H54 (cell line): ENCODE measurements around the gene PYGL.
"Not testable (repeated sequence)": the region's sequence is repeated elsewhere in the genome, so short reads cannot be mapped to it uniquely, and the experiment has no call there.

ENCODE experiments used
- DNase-seq: peaks from one replicate; pipeline ENCODE4 v3.0.0; 2011; ENCODE audit warnings: low spot score, mixed read lengths; ENCODE audit not compliant: insufficient read length
- FAIRE-seq: peaks from 3 replicates; lab custom pipeline; 2011; peaks lifted over from hg19 to GRCh38; lab: Jason Lieb, UNC
- POLR2A ChIP-seq: IDR thresholded peaks from 2 replicates; pipeline ENCODE4 v1.6.1; 2011; ENCODE audit warnings: low read depth, mild to moderate bottlenecking, low read length

The PYGL gene

DNA sequence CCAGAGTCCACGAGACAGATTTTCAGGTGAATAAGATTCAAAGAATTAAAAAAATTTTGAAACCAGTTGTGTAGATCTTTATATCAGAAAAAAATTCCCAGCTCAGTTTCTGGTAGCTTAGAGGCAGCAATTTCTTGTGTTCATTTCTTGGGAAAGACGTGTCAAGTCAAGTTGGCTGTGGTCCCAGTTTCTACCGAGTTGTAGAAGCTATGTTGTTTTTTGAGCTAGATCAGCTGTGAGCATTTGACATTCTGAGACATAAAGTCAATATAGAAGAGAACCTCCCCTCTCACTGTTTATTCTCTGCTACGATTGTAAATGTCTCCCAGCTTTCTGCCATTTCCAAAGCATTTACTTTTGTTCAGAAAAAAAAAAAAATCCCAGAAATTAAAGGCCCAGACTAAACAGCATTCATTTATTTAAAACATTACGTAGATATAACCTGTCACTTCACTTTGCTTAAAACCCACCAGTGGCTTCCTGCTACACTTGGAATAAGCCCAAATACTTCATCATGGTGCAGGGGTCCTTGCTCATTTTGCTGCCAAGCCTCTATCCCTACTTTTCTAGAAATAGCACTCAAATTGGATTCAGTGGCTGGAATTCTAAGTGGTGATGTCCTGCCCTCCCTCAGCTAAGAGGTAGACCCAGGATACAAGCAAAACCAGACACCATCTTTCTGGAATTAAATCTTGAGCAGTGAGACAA is 20.6 kb upstream of the PYGL start:
- peak; percentile 14 for DNase-seq

DNA sequence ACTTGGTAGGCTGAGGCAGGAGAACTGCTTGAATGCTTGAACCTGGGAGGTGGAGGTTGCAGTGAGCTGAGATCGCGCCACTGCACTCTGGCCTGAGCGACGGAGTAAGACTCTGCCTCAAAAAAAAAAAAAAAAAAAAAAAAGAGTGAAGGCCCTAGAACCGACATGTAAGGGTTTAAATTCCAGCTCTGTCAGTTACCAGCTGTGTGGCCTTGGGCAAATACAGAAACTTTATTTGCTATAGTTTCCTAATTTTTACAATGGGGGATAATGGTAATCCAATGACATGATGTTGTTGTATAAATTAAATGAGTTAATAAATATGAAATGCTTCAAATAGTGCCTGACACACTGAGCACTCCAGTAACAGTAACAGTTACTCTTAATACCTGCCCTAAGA is 19.6 kb upstream of the PYGL start:
- FAIRE-seq (no peak), DNase-seq (no peak)
- no peak for TF ChIP-seq POLR2A

More for the DNA sequence above, 20.6 kb upstream of the PYGL start:
- peak; percentile 15 for FAIRE-seq
- TF ChIP-seq POLR2A: no peak

DNA sequence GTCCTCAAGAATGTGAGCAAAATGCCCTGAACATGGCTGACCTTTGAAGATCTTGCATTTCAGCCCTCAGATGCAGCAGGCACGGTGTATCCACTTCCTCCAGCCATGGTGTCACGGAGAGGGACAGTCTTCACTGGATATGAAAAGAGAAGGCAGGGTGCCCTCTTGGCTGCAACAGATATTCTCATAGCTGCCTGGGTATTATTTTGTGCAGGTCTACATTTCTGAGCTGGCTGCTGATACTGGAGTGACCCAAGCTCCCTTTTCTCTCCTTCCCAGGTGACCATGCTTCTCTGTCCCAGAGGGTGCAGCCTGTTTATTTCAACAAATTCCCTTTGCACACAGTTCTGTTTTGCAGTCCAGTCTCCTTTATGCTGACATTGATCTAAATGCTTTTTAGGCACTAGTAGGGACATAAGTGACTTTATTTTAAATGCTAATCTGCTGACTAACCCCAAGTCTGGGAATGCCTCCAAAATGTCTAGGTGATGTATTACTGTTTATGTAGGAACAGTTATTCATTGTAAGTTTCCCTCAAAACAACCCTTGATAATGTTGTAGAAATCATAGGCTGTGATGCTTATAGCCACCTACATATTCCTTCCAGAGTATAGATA is 17.4 kb upstream of the PYGL start:
- no peak for TF ChIP-seq POLR2A
- FAIRE-seq (peak; percentile 96), DNase-seq (peak; percentile 35)

DNA sequence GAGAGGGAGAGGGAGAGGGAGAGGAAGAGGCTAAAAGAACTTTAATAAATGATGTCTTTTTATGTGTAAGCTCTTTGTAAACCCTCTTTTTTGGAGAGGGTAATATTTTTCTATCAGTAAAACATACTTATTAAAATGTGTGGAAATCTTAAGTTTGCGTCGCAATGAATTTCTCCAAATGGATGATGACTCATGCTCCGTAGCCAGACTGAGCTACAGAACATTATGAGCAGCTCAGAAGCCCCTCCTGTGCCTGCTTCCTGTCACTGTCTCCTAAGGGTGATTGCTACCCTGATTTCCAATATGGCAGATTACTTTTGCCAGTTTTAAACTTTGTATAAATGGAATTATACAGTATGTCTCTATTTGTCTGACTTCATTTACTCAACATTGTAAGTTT is 13.0 kb upstream of the PYGL start:
- DNase-seq (no peak), FAIRE-seq (no peak)

DNA sequence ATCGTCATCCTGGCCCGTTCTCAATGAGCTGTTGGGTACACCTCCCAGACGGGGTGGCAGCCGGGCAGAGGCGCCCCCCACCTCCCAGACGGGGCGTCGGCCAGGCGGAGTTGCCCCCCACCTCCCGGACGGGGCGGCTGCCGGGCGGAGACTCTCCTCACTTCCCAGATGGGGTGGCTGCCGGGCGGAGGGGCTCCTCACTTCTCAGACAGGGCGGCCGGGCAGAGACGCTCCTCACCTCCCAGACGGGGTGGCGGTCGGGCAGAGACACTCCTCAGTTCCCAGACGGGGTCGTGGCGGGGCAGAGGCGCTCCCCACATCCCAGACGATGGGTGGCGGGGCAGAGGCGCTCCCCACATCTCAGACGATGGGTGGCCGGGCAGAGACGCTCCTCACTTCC is 12.1 kb upstream of the PYGL start:
- not testable (repeated sequence) for DNase-seq, FAIRE-seq

More for the DNA sequence above, 13.0 kb upstream of the PYGL start:
- no peak for TF ChIP-seq POLR2A

DNA sequence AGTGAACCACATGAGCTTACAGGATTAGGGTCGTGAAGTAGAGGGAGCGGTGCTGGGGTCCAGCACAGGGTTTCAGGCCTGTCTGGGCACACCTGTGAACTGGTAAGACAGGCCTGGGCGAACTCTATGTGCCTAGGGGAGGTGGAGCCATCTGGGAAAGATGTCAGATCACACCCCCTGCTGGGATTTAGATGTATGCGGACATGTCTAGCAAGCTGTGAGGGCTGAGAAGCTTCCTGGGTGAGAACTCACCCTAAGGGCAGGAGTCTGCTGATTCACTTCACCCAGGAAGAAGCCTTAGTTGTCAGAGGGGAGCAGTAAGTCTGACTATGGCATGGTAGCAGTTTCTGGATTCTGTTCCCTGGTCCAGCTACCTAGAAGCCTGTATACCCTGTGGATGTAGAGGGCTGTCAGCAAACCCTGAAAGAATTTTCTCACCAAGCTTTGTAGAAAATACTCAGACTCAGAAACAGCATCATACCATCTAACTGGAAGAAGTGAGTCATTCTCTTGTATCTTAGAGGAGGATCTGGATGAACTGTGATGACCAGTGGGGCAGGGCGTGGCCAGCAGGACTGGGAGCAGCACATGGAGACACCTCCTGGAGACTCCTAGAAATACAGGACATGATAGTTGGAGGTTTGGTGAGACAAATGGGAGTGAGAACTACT is 11.2 kb upstream of the PYGL start:
- no peak for TF ChIP-seq POLR2A
- FAIRE-seq (peak; percentile 95), DNase-seq (peak; percentile 66)

DNA sequence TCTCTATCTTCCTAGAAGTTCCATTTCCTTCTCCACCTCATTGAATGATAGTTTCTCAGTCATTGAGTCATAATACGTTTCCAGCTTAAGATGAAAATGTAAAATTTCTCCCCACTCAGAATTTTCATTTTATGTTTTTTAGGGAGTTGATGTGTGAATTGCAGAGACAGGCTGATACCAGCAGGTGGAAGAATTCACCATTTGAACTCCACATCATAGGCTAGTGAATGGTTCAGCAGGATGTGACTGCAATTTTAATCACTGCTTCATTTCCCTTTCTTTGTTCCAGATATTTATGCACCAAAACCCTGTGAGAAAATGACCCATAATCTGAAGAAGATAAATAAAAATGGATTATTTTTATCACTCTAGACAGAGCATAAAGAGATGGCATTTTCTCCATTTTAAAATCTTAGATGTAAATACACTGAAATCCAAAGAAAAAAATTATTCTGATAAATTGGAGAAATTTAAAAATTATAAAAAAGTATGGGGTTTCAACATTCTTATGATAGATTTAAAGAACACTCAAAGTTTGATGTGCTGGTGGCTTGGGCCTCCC is 10.6 kb upstream of the PYGL start:
- FAIRE-seq (peak; percentile 87), DNase-seq (peak; percentile 27)
- TF ChIP-seq POLR2A: no peak

DNA sequence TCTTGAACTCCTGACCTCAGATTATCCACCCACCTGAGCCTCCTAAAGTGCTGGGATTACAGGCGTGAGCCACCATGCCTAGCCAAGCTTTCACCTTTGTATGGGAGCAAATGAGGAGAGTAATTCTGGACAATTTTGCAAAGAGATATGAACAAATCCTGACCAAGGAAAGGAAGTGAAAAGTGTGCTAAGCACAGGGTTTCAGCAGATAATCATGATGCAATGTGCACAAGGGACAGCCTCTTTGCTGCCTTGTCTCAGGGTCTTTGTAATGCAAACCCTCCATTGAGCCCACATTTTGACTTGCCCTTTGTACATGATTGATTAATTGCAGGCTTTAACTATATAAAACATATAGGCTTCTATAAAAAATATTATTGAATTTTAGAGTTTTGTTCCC is 9.2 kb upstream of the PYGL start:
- no peak for DNase-seq
- no peak for TF ChIP-seq POLR2A
- FAIRE-seq: no peak

DNA sequence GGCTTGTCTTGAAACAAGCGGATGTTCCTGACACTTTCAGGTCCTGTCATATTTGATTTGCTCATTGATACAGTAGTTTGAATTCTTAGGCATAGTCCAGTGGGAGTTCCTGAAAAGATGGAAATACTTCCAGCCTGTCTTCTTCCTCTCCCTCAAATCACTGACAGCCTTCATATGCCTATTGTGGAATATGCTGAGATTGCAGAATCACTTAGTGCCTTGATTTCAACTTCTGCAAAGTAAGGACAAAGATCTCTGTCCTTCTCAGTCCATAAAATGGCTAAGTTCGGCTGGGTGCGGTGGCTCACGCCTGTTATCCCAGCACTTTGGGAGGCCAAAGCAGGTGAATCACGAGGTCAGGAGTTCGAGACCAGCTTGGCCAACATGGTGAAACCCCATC is 6.7 kb upstream of the PYGL start:
- no peak for TF ChIP-seq POLR2A
- no peak for FAIRE-seq
- no peak for DNase-seq

DNA sequence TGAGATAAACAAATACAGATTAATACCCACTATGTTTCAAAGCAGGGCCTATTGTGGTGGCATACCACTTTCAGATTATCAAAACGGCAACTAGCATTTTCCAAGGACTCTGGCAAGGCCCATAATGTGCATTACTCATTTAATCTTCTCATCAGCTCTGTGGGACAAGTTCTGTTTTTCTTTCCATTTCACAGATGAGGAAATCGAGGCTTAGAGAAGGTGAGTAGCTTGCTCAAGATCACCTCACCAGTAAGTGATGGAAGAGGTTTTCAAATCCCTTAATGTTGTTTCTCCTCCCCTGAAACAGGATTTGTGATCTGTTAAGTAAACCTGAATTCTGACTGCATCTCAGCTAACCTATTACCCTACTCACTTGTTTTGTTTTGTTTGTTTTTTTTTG is 3.9 kb upstream of the PYGL start:
- no peak for FAIRE-seq
- no peak for TF ChIP-seq POLR2A
- DNase-seq: no peak

DNA sequence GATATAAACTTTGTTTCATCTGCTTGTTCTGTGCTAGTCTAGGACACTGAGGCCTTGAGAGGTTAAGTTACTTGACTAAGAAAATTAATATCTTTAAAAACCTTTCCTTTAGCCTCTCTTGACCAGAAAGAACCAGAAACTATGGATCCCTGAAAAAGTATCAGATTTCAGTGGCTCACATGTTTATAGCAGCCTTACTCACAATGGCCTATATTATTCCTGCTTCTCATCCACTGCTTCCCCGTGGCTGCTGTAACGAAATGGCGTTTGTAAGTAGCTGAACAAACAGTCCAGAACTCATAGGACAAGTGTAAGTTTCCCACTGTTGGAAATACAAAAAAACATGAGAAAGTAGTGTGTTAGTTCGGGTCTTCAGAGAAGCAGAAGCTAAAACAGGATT is 3.2 kb upstream of the PYGL start:
- no peak for DNase-seq
- TF ChIP-seq POLR2A: no peak
- FAIRE-seq: no peak

DNA sequence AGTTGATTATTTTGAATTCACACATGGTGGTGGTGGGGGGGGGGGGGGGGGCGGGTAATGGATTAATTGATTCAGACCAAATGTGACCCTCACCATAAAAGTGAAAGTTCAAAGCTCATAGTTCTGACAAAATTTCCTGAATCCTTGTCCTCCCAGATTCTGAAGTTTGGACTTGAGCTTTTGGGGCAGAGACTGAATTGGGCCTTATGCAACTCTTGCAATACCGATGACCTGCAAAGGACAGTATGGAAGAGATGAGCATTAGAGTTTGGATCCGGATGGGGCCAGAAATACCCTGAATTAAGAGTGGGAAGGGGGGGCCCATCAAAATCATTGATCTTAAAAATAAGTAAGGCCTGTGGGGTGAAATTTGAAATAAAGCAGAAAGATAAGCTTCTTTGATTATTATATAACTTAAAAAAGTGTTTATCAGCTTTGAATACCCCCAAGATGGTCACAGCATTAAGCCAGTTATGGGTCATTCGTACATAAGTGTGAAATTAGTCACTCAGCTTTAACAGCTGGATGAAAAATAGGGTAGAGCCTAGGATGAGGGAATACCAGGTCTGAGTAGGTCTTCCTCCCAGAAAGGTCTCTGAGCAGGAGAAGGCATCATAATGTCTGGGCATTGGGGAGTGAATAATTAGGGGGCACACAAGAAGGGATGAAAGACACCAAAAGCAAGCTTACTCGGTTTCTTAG is 2.1 kb upstream of the PYGL start:
- TF ChIP-seq POLR2A: no peak
- DNase-seq (no peak), FAIRE-seq (no peak)

DNA sequence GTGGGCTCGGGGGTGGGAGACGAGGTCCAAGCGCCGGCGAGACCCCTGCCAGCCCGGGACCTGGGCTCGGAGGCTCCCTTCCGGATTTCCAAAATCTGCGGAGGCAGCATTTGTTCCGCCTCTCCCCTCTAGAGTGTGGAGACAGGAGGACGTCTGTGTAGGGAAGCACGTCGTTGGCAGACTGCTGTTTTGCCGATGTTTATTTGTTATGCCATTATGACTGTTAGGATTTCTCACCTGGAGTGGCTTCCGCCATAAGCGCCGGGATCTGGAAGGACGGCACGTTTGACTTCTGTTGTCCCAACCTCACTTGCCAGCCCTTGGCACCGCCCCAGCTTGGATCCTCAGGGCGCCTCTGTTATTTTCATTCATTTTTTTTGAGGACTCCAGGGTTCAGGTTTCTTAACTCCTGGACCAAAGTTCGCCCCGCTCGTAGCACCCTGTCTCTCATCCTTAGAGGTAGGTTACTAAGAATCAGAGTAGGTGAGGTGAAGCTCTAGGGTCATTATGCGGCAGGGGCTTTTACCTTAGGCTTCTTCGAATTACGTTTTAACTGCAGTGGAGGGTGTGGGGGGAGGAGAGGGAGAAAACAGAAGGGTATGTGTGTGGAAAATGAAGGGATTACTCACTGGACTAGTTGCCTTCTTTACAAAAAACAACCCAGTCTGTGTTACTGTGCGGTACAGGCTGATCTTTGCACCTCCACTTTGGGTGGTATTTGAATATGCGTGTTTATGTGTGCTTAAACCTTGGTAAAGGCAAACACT is 547 bp upstream of the PYGL start:
- DNase-seq (peak; percentile 40), FAIRE-seq (peak; percentile 30)

More for the DNA sequence above, 547 bp upstream of the PYGL start:
- no peak for TF ChIP-seq POLR2A
